Activated B cell treated with CpG ODN at 0.5 μM for 24 hours (primary cell): ENCODE measurements around the gene SYNGR1. TPM values are rescaled to one million over a fixed set of nuclear protein-coding genes. Genes with fewer than 3 reads are reported as not detected.

Experiments used
- ATAC-seq: fragments of 200-7000 bp; cut with Tn5 transposase; one replicate; pipeline ENCODE4 v1.10.0; 2021; ENCODE audit warnings: low read depth, mild to moderate bottlenecking, moderate library complexity
- CTCF ChIA-PET: fragments of 350-600 bp; sonication (Branson Sonifier 250); formaldehyde crosslinking; loops from one replicate; lab custom pipeline; 2021; ENCODE audit warnings: antibody characterized with exemption; lab: Charles Lee
- POLR2A ChIA-PET: fragments of 350-600 bp; sonication (Branson Sonifier 250); formaldehyde crosslinking; loops from one replicate; lab custom pipeline; 2021; ENCODE audit warnings: antibody characterized with exemption; lab: Charles Lee
- DNase-seq: peaks from one replicate; pipeline ENCODE4 v3.0.0; 2022
- H3K27ac Mint-ChIP-seq: one replicate; pipeline ENCODE4 v1.8.0; 2020; ENCODE audit warnings: mixed read lengths
- H3K27me3 Mint-ChIP-seq: one replicate; pipeline ENCODE4 v1.8.0; 2021; ENCODE audit warnings: mixed read lengths
- H3K36me3 Mint-ChIP-seq: one replicate; pipeline ENCODE4 v1.8.0; 2021; ENCODE audit warnings: low read depth, mixed read lengths
- H3K4me1 Mint-ChIP-seq: one replicate; pipeline ENCODE4 v1.8.0; 2021; ENCODE audit warnings: mixed read lengths
- H3K4me3 Mint-ChIP-seq: one replicate; pipeline ENCODE4 v1.8.0; 2020; ENCODE audit warnings: mild to moderate bottlenecking, mixed read lengths
- H3K9me3 Mint-ChIP-seq: one replicate; pipeline ENCODE4 v1.8.0; 2020; ENCODE audit warnings: mixed read lengths
- CTCF ChIP-seq: fragments of 200-600 bp; IDR thresholded peaks from one replicate; pipeline ENCODE4 v1.8.0; 2022; ENCODE audit warnings: antibody characterized with exemption, mild to moderate bottlenecking
- intact Hi-C: fragments of 100-400 bp; cut with micrococcal nuclease; formaldehyde crosslinking; loops from one replicate; pipeline ENCODE4 v1.15.1; 2024
- total RNA-seq: library from RNA; stranded (reverse); gene quantifications from 2 replicates; pipeline ENCODE4 v1.2.3, GENCODE V29; 2022

The SYNGR1 gene, protein sequence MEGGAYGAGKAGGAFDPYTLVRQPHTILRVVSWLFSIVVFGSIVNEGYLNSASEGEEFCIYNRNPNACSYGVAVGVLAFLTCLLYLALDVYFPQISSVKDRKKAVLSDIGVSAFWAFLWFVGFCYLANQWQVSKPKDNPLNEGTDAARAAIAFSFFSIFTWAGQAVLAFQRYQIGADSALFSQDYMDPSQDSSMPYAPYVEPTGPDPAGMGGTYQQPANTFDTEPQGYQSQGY
- total RNA-seq: 10.0 and 11.4 TPM in 2 replicates

- Mint-ChIP-seq H3K4me1 (peaks cover 40% of the 10 kb centered on the region), H3K27ac (peak within 1 kb of the TSS; percentile 93), H3K4me3 (peak within 1 kb of the TSS; percentile 87), H3K9me3 (no peaks in the 10 kb centered on the region), H3K36me3 (no peaks in the 10 kb centered on the region), H3K27me3 (peaks cover 2% of the 10 kb centered on the region)
- POLR2A ChIA-PET: interaction anchor here (0.6 to 5.0 kb wide), 9 partner anchors 31 to 1505 kb away, joined by 3 to 94 read pairs (median 4); partner anchors contain the start of genes ATF4 and RPL3
- TF ChIP-seq CTCF: no peak
- peak; percentile 43 for DNase-seq
- CTCF ChIA-PET: interaction anchor here (0.6 to 1.6 kb wide), 4 partner anchors 33 to 179 kb away, joined by 3 to 6 read pairs (median 4); partner anchors contain the start of gene TAB1
- intact Hi-C loops: loop anchor here (1.0 to 2.0 kb wide), 5 partner anchors 19 to 694 kb away; partner anchors contain the start of gene TAB1
- ATAC-seq: peak; percentile 0
Observed at GRCh38 chr22:39349967-39350726, at the start of gene SYNGR1. TSS of gene SYNGR1 (plus strand) at chr22:39349991. CDS start at chr22:39350011, 20 bp downstream.

DNA sequence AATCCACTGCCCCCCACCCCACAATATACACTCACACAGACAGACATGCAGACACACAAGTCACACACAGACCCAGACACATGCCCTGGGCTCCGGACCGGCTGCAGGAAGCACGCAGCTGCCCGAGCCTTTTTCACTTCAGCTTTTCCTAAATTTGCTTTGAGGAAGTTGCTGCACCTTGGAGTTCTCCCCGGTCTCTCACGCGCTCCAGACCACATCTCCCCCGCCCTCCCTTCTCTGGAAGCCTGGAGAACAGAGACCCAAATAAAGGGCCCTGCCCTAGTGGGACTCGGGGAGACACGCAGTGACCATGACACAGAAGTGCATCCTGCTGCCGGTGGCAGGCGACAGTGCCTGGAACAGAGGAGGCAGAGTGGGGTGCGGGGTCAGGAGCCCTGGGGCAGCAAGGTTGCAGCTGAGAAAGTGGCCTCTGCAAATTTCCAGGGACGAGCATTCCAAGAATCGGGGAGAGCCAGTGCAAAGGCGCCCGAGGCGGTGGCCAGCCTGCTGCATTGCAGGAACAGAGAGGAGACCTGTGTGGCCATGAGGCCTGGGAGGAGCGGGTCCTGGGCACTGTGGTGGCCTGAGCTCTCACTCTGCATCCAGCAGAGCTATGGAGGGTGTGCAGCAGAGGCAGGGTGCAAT lies 49.5 kb upstream of the SYNGR1 start:
- peak overlapping the region; percentile 50 for H3K4me3 Mint-ChIP-seq
- no peaks in the 10 kb centered on the region for H3K9me3 Mint-ChIP-seq
- intact Hi-C loops: loop anchor here (10.0 kb wide), 1 partner anchor 46 kb away; no protein-coding TSS in a partner anchor
- DNase-seq (no peak), ATAC-seq (peak; percentile 53)
- ChIA-PET POLR2A (interaction anchor here (1.3 to 1.8 kb wide), 3 partner anchors 16 to 220 kb away, joined by 4 to 9 read pairs (median 4); partner anchors contain the start of gene RPL3), CTCF (interaction anchor here (0.5 to 1.0 kb wide), 3 partner anchors 19 to 1411 kb away, joined by 3 read pairs; partner anchors contain the start of gene RPL3)
- peaks cover 27% of the 10 kb centered on the region for H3K4me1 Mint-ChIP-seq
- TF ChIP-seq CTCF: no peak
- no peaks in the 10 kb centered on the region for H3K27me3 Mint-ChIP-seq
- H3K27ac Mint-ChIP-seq: peak overlapping the region; percentile 57
- no peaks in the 10 kb centered on the region for H3K36me3 Mint-ChIP-seq

- H3K4me1 Mint-ChIP-seq: peaks cover 27% of the 10 kb centered on the region
- H3K36me3 Mint-ChIP-seq: no peaks in the 10 kb centered on the region
- H3K4me3 Mint-ChIP-seq: no peak overlapping the region
- DNase-seq: no peak
- ChIA-PET POLR2A (interaction anchor here (1.3 to 1.8 kb wide), 2 partner anchors 15 to 18 kb away, joined by 4 to 9 read pairs; partner anchors contain the start of gene RPL3), CTCF (no interaction called here)
- no peak overlapping the region for H3K27ac Mint-ChIP-seq
- H3K27me3 Mint-ChIP-seq: no peaks in the 10 kb centered on the region
- H3K9me3 Mint-ChIP-seq: no peaks in the 10 kb centered on the region
- intact Hi-C loops: loop anchor here (10.0 kb wide), 1 partner anchor 46 kb away; no protein-coding TSS in a partner anchor
- no peak for TF ChIP-seq CTCF
- no peak for ATAC-seq
Observed at GRCh38 chr22:39301108-39301507, 48.7 kb upstream of the SYNGR1 start.

DNA sequence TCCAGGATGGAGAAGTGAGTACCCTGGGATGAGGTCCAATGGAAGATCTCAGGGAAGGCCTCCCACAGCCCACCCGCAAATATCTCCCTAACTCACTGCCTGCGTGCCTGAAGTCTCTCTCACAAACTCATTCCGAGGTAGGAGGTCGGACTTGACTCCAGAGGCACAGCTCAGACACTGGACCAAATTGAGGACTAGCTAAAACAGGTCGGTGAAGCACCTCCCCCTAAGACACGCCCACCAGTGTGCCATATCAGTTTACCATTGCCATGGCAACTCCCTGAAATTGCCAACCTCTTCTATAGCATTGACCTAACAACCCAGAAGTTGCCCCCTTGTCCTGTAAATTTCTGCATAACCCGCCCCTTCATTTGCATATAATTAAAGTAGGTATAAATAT lies 47.9 kb upstream of the SYNGR1 start:
- Mint-ChIP-seq H3K36me3 (no peaks in the 10 kb centered on the region), H3K4me3 (no peak overlapping the region), H3K4me1 (peaks cover 30% of the 10 kb centered on the region), H3K27me3 (no peaks in the 10 kb centered on the region), H3K27ac (peak overlapping the region; percentile 30), H3K9me3 (no peaks in the 10 kb centered on the region)
- TF ChIP-seq CTCF: no peak
- DNase-seq: no peak
- ChIA-PET CTCF (interaction anchor here (0.8 to 1.2 kb wide), 3 partner anchors 9 to 131 kb away, joined by 3 to 4 read pairs (median 3); no protein-coding TSS in a partner anchor), POLR2A (no interaction called here)
- no peak for ATAC-seq
- intact Hi-C loops: loop anchor here (10.0 kb wide), 1 partner anchor 47 kb away; no protein-coding TSS in a partner anchor
